Measurements from ENCODE around the gene AVL9. TPM values are rescaled to one million over a fixed set of nuclear protein-coding genes. Genes with fewer than 3 reads are reported as not detected.
"Not testable (repeated sequence)": the region's sequence is repeated elsewhere in the genome, so short reads cannot be mapped to it uniquely, and the experiment has no call there.

AVL9 gene
- total RNA-seq: 44.1 and 74.8 TPM in 2 replicates

DNA sequence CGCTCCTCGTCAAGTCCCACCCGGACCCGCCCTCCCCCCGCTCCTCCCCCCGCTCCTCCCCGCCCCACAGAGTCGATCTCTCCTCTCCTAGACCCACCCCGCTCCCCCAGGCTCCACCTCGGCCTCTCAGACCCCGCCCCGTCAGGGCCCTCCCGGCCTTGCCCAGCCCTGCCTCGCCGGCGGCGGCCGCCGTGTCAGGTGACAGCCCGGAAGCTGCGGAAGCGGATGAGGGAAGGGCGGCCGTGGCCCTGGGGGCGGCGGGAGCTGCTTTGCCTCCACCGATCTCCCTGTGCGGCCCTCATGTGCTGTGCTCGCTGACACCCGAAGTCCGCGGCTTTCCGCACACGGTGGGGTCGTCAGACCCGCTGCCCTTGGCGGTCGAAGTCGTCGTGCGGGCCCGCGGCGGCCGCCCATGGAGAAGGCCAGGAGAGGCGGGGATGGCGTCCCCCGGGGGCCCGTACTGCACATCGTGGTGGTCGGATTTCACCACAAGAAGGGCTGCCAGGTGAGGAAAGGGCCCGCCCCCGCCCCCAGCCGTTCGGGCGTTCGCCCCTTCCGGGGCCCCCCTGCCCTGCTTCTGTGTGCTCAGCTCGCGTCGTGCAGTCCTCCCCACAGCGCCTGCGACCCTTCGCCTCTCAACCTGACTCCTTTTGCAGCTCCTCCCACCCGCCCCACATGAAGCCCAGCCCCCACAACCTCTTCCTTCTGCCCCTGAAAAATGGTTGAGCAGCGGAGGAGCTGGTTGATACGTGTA, at the start of gene AVL9:
TSS of gene AVL9 (plus strand) at position 192 of the 754 bp plus-strand sequence. CDS start at position 413, 221 bp downstream.
- DNase-seq (ENCODE audit: low read depth): peak; percentile 81

DNA sequence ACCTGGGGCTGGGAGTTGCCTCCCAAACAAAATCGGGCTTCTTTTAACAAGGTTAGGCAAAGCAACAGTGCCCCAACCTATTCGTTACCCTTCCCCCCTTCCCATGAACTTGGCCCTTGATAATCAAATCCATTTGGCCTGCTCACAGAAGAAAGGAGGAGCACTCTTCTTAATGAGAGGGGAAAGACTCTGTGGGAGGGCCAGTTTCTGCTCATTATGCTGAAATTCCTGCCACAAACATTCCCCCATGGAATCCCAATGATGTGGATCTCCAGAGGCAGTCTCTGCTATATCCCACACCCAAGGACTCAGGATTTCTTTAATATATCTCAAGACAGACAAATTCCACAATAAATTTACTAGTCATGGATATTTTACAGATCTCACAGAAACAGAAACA, 48.1 kb upstream of the AVL9 start:
- no peak for DNase-seq (ENCODE audit: low read depth)

DNA sequence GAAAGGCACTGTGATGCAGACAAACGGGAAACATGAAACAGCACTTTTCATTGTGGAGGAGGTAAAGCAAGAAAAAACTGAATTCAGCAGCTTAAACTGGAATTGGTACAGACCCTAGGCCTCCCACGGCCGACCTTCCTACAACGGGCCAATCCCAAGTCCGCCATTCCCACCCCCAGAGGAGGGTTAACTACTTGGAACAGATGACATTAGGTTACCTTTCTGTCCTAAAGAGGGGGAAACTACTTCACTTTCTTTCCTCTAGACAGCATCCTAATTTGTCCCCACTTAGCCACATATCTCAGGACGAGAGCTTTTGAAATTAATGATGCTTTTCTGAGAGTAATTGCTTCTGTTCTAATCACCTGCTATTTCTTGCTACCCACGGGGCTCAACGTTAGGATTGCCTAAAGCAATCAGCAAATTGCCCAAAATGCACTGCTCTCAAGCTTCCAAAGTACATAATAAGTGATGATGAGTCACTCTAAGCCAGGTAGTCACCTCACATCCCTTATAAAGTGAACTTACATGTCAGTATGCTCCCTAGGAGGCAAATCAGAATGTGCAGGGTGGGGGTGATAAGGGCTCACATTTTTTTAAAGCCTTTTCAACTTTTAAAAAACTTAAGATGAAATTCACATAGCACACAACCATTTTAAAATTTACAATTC, 41.8 kb upstream of the AVL9 start:
- peak; percentile 34 for DNase-seq (ENCODE audit: low read depth)

GRCh38 chr7:32458025-32458424, 37.3 kb upstream of the AVL9 start:
- no peak for DNase-seq (ENCODE audit: low read depth)

GRCh38 chr7:32459788-32460187, 35.5 kb upstream of the AVL9 start:
- no peak for DNase-seq (ENCODE audit: low read depth)

GRCh38 chr7:32461484-32461883, 33.8 kb upstream of the AVL9 start:
- DNase-seq (ENCODE audit: low read depth): no peak

GRCh38 chr7:32462451-32462850, 32.8 kb upstream of the AVL9 start:
- DNase-seq (ENCODE audit: low read depth): no peak

- no peak for DNase-seq (ENCODE audit: low read depth)
Observed at GRCh38 chr7:32462977-32463376, 32.3 kb upstream of the AVL9 start.

GRCh38 chr7:32464641-32465416, 30.5 kb upstream of the AVL9 start:
- not testable (repeated sequence) for DNase-seq (ENCODE audit: low read depth)

DNA sequence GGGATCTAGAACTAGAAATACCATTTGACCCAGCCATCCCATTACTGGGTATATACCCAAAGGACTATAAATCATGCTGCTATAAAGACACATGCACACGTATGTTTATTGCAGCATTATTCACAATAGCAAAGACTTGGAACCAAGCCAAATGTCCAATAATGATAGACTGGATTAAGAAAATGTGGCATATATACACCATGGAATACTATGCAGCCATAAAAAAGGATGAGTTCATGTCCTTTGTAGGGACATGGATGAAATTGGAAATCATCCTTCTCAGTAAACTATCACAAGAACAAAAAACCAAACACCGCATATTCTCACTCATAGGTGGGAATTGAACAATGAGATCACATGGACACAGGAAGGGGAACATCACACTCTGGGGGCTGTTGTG, 25.3 kb upstream of the AVL9 start:
- not testable (repeated sequence) for DNase-seq (ENCODE audit: low read depth)

GRCh38 chr7:32470871-32471270, 24.4 kb upstream of the AVL9 start:
- no peak for DNase-seq (ENCODE audit: low read depth)

DNA sequence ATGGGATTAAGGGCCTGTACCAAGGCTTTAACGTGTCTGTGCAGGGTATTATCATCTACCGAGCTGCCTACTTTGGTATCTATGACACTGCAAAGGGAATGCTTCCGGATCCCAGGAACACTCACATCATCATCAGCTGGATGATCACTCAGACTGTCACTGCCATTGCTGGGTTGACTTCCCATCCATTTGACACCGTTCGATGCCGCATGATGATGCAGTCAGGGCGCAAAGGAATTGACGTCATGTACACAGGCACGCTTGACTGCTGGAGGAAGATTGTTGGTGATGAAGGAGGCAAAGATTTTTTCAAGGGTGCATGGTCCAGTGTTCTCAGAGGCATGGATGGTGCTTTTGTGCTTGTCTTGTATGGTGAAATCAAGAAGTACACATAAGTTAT, 23.3 kb upstream of the AVL9 start:
- no peak for DNase-seq (ENCODE audit: low read depth)

- no peak for DNase-seq (ENCODE audit: low read depth)
Observed at GRCh38 chr7:32474008-32474407, 21.3 kb upstream of the AVL9 start.

DNA sequence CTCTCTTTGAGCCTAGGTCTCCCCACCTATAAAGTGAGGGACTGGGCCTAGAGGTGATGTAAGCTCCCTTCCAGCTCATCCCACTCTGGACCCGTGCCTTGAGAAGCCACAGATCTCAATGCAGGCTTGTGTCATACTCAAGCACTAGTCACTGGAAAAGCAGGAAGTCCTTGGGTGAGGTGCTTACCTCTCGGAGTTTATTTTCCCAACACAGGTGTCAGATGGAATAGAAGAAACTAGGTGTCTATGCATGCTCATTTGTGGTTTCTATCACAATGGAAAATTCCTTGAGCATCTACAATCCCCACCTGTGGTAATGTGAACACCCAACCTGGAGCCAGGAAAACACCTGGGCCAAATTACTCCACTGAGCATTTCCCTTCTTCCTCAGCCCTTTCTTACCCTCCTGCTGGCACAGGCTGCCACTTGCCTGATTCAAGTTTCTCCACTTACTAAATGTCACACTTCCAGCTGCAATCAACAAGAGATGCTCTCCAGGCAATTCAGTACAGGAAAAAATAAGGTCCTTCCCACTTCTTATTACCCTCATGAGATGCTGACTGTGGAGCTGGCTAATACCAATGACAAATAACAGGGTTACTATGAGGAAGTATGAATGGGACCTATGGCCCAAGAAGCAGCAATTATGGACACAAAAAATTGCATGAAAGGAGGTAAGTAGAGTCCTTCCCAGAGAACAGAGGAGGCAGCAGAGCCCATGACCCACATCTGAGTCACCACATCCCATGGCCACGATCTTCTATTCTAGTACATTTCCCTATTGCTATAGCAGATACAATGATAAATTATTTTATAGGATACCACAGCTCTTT, 18.3 kb upstream of the AVL9 start:
- DNase-seq (ENCODE audit: low read depth): no peak

GRCh38 chr7:32477649-32477980, 17.7 kb upstream of the AVL9 start:
- no peak for DNase-seq (ENCODE audit: low read depth)

GRCh38 chr7:32479574-32480200, 15.6 kb upstream of the AVL9 start:
- peak; percentile 68 for DNase-seq (ENCODE audit: low read depth)

- no peak for DNase-seq (ENCODE audit: low read depth)
Observed at GRCh38 chr7:32481176-32481575, 14.1 kb upstream of the AVL9 start.

DNA sequence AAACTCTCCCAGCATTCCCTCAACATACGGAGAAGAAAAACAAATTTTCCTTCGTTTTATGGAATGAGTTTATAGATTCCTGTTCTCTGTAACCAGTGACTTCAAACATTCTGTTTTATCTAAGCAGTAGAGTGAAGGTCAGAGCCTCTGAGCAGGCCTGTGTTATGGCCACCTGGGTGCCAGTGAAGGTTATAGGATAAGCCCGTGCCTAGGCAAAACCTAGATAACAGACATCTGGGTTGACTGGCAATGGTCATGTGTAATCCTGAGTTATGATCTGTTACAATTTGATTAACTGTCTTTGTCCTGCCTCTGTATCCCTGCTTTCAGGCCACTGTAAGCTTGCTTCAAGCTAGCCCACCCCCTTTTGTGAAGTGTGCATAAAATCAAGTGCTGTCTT, 13.4 kb upstream of the AVL9 start:
- DNase-seq (ENCODE audit: low read depth): no peak

- no peak for DNase-seq (ENCODE audit: low read depth)
Observed at GRCh38 chr7:32489788-32490126, 5.5 kb upstream of the AVL9 start.

- DNase-seq (ENCODE audit: low read depth): peak; percentile 87
Observed at GRCh38 chr7:32490127-32490796, 5.0 kb upstream of the AVL9 start, which contains the start of gene LSM5. TSS of gene LSM5 (minus strand) at chr7:32490380. CDS start at chr7:32490365, 15 bp downstream.

- DNase-seq (ENCODE audit: low read depth): no peak
Observed at GRCh38 chr7:32494946-32495297, 367 bp upstream of the AVL9 start.

Measured in renal cortical epithelial cell (primary cell).